KOPT-K1 (cell line): ENCODE measurements around the gene CCDC179.

Experiments
- H3K27ac ChIP-seq: fragments of 200-600 bp; sonication (generic); 2 replicates; pipeline ENCODE4 v1.5.1; 2016; ENCODE audit warnings: antibody characterized with exemption, mild to moderate bottlenecking, low read depth, low read length; ENCODE audit not compliant: poor library complexity, severe bottlenecking
- H3K36me3 ChIP-seq: fragments of 200-600 bp; sonication (generic); 2 replicates; pipeline ENCODE4 v1.5.1; 2017; ENCODE audit warnings: antibody characterized with exemption, mild to moderate bottlenecking, low read length, moderate library complexity; ENCODE audit not compliant: insufficient read depth
- H3K9me3 ChIP-seq: fragments of 200-600 bp; sonication (generic); 2 replicates; pipeline ENCODE4 v1.5.1; 2017; ENCODE audit warnings: antibody characterized with exemption, low read length, mild to moderate bottlenecking; ENCODE audit not compliant: insufficient read depth, poor library complexity, severe bottlenecking

The CCDC179 gene

DNA sequence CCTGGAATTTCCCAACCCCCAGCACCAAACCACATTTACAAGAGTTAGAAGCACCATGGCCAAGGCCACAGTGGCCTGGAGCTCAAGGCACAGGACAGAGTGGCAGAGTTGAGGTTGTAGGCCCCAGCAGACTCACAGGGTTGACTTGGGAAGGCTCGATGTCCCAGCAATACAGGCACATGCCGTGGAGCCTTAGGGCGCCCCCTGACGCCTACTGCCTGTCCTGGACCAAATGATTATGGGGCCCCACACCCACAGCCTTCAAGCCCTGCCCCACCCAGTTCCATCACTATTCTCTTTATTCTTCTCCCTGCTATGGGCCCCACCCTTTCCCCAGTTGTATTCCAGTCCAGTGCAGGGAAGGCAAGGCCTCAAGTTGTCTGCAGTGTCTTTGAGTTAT, at the start of gene CCDC179:
Gene CCDC179, minus strand, starts transcription at position 234 of the 400 bp plus-strand sequence. Its CDS starts 53 bp downstream, at position 181.
- Histone ChIP-seq H3K36me3 (no peaks in the 10 kb centered on the region), H3K9me3 (no peaks in the 10 kb centered on the region), H3K27ac (no peak within 1 kb of the TSS)

DNA sequence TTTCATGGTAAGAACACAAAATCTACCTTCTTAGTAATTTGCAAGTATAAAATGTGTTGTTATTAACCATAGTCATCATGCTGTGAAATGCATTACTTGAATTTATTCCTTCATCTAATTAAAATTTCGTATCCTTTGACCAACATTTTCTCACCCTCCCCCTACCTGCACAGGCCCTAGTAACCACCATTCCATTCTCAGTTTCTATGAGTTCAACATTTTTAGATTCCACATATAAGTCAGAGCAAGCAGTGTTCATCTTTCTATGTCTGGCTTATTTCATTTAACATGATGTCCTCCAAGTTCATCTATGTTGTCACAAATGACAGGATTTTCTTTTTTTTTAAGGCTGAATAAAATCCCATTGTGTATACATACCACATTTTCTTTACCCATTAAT, 43.5 kb upstream of the CCDC179 start:
- H3K36me3 ChIP-seq: no peaks in the 10 kb centered on the region
- no peak overlapping the region for H3K27ac ChIP-seq
- H3K9me3 ChIP-seq: no peaks in the 10 kb centered on the region

DNA sequence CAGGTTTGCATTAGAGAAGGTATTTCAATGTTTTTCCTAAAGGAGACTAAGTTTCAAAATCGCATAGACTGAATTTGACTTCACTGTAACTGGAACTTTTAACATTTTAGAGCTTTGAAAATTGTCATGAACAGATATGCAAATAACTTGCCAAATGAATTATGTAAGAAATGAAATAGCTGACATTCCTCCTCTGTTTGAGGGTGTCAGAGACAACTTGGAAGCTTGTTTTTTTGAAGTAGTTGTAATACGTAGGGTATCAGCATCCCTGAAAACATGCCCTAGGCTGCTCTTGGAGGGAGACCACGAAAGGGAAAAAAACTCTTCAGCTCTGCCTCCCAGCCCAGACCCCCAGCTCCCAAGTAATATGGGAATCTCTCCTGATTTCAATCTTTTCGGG, 41.3 kb upstream of the CCDC179 start:
- Histone ChIP-seq H3K9me3 (no peaks in the 10 kb centered on the region), H3K36me3 (no peaks in the 10 kb centered on the region), H3K27ac (no peak overlapping the region)

DNA sequence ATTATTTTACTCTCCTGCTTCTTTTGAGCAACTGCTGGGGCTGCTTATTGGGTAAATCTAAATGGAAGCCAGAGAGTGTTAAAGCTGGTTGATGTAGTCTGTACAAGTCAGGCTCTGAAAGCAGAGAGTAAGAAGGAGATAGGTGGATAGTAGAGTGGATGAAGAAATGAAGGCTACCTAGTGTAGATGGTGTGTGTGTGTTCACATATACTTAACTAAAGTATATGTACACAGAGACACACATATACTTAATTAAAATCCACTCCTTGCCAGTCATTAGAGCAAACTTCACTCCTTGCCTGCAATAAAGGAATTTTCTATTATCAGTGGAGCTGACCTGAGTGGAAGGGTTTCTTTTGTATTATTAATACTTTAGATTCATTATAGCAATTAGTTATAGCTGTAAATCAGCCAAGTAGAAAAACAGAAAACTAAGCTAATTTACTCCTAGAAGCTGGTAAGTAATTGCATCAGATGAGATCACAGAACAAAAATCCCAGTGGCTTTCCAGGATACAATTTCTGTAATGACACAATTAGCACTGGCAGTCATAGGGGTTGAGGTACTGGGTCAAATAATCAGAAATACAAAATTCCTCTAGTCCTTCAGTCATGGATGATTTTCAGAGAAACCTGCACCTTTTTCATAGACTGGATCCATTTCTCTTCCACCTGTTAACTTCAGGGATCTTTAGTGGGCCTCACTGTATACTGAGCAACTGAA, 40.7 kb upstream of the CCDC179 start:
- no peaks in the 10 kb centered on the region for H3K9me3 ChIP-seq
- no peak overlapping the region for H3K27ac ChIP-seq
- no peaks in the 10 kb centered on the region for H3K36me3 ChIP-seq

DNA sequence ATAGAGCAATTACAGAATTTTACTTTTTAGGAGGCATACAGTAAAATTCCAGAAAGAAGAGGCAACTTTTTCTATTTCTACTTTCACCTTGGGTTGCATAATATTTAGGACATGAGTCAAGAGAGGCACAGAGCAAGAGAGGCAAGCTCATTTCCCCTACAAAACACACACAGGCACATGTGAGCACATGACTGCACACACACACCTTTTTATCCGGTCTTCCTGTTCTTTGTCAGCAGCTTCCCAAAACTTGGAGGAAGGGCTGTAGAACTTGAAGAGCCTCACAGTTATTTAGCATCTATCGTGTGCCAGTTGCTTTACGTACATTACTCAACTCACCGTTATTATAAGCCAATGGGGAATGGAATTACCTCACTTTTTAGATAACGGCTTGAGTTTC, 37.8 kb upstream of the CCDC179 start:
- no peak overlapping the region for H3K27ac ChIP-seq
- H3K36me3 ChIP-seq: no peaks in the 10 kb centered on the region
- no peaks in the 10 kb centered on the region for H3K9me3 ChIP-seq

DNA sequence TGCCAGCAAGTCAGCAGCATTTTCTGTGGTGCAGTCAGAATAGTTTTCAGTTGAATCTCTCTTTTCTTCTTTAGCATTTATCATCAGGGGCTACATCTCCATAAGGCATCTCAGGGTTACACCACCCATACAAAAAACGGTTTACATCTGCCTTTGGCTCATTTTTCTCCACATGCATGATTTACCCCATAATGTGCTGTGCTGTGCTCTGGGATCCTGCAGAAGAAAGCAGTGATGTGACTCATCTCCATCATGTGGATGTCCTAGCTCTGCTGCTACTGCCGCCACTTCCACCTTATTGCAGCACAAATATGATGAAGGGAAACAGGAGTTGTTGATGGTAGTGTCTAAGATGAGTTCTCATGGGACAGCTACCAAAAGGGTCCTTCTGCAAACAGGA, 30.0 kb upstream of the CCDC179 start:
- Histone ChIP-seq H3K36me3 (no peaks in the 10 kb centered on the region), H3K27ac (no peak overlapping the region), H3K9me3 (no peaks in the 10 kb centered on the region)

DNA sequence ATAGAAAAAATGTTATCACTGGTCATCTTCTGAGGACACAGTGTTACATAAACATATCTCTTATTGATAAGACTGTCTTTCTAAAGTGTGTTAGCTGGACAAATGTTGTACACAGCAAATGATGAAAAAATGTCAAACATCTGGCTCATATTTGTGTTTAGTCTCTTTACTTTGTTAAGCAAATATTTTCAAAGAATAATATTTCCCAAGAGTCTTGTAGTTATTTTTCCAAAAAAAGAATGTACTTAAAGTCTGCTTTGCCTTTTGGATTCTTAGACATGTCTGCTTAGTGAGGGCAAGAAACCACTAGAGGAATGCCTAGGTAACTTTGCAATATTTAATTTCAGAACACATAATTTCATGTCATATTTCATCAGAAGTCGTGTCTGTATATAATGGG, 23.9 kb upstream of the CCDC179 start:
- Histone ChIP-seq H3K9me3 (no peaks in the 10 kb centered on the region), H3K36me3 (no peaks in the 10 kb centered on the region), H3K27ac (no peak overlapping the region)

DNA sequence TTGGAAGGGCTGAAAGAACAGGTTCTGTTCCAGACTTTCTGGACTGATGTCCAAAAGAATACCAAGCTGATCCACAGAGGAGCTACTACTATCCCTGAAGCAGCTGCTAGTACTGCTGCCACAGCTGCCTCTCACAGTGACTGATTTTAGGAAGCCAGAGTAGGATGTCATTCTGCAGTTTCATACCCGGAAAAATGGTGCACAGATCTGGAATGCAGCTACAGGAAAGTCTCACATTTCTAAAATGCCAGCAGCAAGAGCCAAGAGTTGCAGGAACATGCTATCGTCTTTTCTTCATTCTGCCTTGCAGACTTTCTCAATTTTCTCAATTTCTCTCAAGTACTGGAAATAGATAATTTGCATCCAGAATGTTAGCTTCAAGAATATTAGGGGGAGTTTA, 19.4 kb upstream of the CCDC179 start:
- H3K27ac ChIP-seq: no peak overlapping the region
- no peaks in the 10 kb centered on the region for H3K9me3 ChIP-seq
- no peaks in the 10 kb centered on the region for H3K36me3 ChIP-seq

DNA sequence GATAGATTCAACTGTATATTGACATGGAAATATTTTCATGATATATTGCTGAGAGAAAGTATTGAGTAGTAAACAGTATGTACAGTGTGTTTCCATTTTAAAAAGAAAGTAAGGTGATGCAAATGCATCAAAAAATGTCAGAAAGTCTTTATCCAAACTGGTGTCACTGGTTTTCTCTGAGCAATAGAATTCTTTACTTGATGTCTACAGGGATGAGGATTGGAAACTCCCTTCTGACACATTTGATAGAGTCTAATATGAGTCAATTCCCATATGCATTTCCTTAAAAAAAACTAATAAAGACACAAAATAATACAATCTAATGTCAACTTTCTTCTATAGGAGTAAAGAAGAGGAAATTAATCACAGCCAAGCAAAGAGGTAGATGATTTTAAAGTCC, 18.3 kb upstream of the CCDC179 start:
- no peaks in the 10 kb centered on the region for H3K9me3 ChIP-seq
- H3K36me3 ChIP-seq: no peaks in the 10 kb centered on the region
- no peak overlapping the region for H3K27ac ChIP-seq

DNA sequence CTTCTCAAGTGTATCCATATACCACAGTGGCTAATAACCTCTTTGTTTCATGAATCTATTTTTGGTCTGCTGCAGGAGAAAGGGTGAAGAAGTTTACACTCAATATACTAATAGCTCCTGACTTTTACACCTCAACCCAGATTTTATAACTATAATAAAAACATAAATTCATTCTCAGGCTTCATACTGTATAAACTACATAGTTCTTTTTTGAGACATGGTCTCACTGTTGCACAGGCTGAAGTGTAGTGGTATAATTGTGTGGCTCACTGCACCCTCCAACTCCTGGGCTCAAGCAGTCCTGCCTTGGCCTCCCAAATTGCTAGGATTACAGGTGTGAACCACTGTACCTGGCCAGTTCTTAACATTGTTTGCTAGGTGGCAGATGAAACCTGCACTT, 17.8 kb upstream of the CCDC179 start:
- Histone ChIP-seq H3K27ac (no peak overlapping the region), H3K9me3 (no peaks in the 10 kb centered on the region), H3K36me3 (no peaks in the 10 kb centered on the region)

DNA sequence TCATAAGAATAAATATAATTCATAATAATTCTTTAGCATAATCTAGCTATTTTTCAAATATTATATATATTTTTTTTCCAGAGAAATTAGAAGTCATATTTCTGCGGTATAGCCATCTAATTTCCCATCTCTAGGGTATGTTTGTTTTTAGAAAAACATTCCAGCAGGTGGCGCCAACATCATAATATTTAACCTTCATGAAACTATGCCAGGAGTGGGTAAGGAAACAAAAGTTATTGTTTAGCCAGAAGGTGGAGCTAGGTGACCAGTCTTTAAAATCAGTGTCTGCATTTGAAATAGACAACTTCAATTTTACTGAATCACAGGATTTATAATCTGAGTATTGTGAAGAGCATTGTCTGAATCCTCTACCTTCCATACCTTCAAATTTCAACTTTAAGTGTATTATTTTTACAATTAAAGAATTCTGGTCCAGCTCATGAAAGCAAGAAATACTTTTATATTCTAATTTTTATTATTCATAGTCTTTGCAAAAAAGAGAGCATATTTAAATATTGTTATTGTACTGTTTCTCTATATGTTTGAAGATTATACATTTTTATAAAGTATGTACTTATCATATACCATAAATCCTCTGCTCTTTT, 15.7 kb upstream of the CCDC179 start:
- no peaks in the 10 kb centered on the region for H3K36me3 ChIP-seq
- H3K9me3 ChIP-seq: no peaks in the 10 kb centered on the region
- no peak overlapping the region for H3K27ac ChIP-seq

DNA sequence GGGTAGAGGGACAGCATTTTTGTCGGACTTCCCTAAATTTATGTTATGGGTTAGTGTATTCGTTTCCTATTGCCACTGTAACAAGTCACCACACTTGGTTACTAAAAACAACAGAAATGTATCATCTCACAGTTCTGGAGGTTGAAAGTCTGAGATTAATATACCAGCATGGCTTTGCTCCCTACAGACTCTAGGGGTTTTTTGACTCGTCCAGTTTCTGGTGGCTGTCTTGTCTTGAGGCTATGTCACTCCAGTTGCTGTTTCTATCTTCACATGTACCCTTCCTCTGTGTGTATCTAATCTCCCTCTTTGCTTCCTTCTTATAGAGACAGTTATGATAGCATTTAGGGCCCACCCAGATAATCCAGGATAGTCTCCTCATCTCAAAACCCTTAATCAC, 9.1 kb upstream of the CCDC179 start:
- Histone ChIP-seq H3K36me3 (no peaks in the 10 kb centered on the region), H3K9me3 (no peaks in the 10 kb centered on the region), H3K27ac (no peak overlapping the region)

DNA sequence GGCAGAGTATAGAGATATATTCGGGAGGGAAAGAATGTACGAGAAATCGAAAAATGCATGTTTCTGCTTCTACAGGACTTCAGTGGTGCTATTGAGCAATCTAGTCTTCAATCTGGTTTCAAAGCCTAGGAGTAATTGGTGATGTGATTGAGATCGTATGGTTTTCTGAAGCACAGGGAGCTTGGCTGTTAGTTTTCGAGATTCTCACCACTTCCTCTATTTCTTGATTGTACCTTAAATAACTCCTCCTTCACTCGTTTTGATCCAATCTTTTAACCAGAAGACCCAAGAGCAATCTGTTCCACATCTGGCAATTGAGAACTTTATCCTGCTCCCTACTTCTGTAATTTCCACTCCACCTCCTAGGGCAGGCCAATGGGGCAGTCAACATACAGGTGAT, 518 bp downstream of the CCDC179 start:
- Histone ChIP-seq H3K36me3 (no peaks in the 10 kb centered on the region), H3K27ac (no peak overlapping the region), H3K9me3 (no peaks in the 10 kb centered on the region)

DNA sequence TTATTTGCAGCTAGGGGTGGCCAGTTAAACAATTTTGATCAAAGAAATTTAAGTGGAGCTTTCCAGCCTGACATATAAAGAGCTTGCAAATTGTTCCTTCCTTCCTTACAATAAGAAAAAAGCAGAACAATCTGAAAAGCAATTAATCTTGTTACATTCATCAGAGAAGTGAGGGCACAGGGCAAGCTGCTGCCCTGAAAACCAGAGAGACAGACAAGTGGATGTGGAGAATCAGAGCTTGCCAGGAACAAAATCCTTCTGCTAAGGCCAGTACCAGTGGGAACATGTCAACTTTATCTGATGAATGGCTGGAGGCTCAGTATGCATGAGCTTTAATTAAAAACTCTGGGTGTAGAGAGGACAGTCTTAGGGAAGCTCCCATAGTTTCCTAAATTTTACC, 8.8 kb downstream of the CCDC179 start:
- no peaks in the 10 kb centered on the region for H3K36me3 ChIP-seq
- peaks cover 9% of the 10 kb centered on the region for H3K9me3 ChIP-seq
- no peak overlapping the region for H3K27ac ChIP-seq

DNA sequence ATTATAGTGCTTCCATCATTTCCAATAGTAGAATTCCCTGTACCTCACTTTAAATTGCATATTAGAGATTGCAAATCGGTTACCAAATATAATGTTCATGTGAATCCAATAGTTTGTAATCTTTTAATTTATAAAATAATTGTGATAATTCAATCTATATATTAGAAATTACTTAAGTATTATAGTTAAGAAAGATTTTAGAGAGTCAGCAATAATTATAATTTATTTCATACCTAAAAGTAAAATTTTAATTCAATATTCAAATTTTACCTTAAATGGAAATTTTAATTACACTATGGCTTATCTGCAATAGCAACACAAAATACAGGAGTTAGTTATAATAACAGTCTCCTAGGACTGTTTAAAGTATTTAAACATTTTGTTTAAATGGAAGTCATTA, 13.5 kb downstream of the CCDC179 start:
- no peak overlapping the region for H3K27ac ChIP-seq
- no peaks in the 10 kb centered on the region for H3K36me3 ChIP-seq
- H3K9me3 ChIP-seq: no peaks in the 10 kb centered on the region

DNA sequence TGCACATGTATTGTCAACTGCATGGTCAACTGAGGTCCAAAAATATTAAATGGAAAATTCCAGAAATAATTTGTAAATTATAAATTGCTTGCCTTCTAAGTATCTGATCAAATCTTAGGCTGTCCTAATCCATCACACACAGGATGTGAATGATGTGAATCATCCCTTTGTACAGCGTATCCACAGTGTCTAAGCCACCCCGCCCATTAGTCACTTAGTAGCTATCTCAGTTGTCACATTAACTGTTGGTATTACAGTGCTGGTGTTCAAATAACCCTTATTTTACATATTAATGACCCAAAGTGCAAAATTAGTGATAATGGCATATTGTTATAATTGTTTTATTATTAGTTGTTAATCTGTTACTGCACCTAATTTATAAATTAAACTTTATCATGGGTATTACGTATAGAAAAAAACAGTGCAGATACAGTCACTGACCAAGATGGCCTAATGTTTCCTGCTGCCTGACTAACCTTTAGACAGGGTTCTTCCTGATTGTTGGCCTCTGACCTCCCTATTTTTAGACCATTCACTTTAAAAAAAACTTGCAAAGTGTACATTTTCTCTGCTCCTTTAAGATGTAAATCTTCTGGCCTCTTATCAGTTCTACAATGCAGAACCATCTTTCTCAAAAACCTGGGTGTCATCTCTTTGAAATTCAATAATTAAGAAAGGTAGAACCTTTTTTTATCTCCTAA, 27.8 kb downstream of the CCDC179 start:
- H3K36me3 ChIP-seq: no peaks in the 10 kb centered on the region
- H3K9me3 ChIP-seq: no peaks in the 10 kb centered on the region
- H3K27ac ChIP-seq: no peak overlapping the region
